Activated T-helper 2 cell treated with anti-CD3 and anti-CD28 coated beads, Interferon-gamma antibody, Interleukin-2, Interleukin-4, amounts not matched to agents 10 μg/mL and 5 μg/mL and 100 μg/mL, durations not matched to agents 14 hours and 24 hours and 36 hours (primary cell): Measurements from ENCODE around the gene RIN3. TPM values are rescaled to one million over a fixed set of nuclear protein-coding genes. Genes with fewer than 3 reads are reported as not detected.
"Not testable (repeated sequence)": the region's sequence is repeated elsewhere in the genome, so short reads cannot be mapped to it uniquely, and the experiment has no call there.

Experiments
- DNase-seq: peaks from one replicate; pipeline ENCODE4 v3.0.0; 2021; ENCODE audit warnings: low spot score
- H3K27ac Mint-ChIP-seq: one replicate; pipeline ENCODE4 v1.8.0; 2021; ENCODE audit warnings: mixed read lengths
- H3K27me3 Mint-ChIP-seq: one replicate; pipeline ENCODE4 v1.8.0; 2021; ENCODE audit warnings: low read depth, mixed read lengths
- H3K36me3 Mint-ChIP-seq: one replicate; pipeline ENCODE4 v1.8.0; 2021; ENCODE audit warnings: low read depth, mixed read lengths
- H3K4me1 Mint-ChIP-seq: one replicate; pipeline ENCODE4 v1.8.0; 2021; ENCODE audit warnings: low read depth, mixed read lengths
- H3K4me3 Mint-ChIP-seq: one replicate; pipeline ENCODE4 v1.8.0; 2021; ENCODE audit warnings: low read depth, mild to moderate bottlenecking, moderate library complexity, mixed read lengths
- H3K9me3 Mint-ChIP-seq: one replicate; pipeline ENCODE4 v1.8.0; 2021; ENCODE audit warnings: mixed read lengths
- intact Hi-C: fragments of 100-400 bp; cut with micrococcal nuclease; formaldehyde crosslinking; loops from one replicate; pipeline ENCODE4 v1.15.1; 2023
- total RNA-seq: library from RNA; stranded (reverse); gene quantifications from 2 replicates; pipeline ENCODE4 v1.2.3, GENCODE V29; 2022

RIN3 gene
- total RNA-seq, 1 donor from 2014 or later = 21.1 TPM

DNA sequence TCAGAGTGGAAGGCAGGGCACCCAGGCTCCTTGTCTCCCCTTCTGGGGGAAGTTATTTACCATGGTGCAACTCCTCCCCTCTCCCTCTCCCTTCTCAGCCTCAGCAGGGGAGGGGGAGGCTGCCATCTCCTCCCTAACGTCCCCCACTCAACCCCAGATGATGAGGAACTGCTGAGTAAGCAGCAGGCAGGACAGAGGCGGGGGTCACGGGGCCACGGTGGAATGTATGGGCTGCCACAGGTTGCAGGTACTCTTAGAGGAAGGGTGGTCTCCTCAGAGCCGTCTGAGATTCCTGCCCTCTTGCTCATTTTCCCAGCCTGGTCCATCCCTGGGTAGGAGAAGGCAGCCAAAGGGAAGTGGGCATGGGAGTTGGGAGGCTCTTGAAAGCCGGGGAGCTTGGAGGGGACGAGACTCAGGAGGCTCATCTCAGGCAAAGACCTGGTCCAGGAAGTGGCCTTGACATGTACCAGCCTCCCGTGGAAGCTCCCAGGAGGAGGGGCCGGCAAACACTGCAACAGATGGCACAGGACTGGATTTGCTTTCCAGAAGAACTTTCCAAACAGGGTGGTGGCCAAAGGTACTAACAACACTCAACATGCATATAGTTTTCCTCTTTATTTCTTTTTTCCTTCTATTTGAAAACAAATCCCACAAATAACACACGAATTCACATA lies 19.0 kb downstream of the RIN3 start:
- Mint-ChIP-seq H3K4me1 (peaks cover 36% of the 10 kb centered on the region), H3K27ac (no peak overlapping the region), H3K4me3 (no peak overlapping the region), H3K27me3 (peaks cover 37% of the 10 kb centered on the region), H3K9me3 (no peaks in the 10 kb centered on the region), H3K36me3 (no peaks in the 10 kb centered on the region)
- no peak for DNase-seq
- intact Hi-C loops = no loop called here

DNA sequence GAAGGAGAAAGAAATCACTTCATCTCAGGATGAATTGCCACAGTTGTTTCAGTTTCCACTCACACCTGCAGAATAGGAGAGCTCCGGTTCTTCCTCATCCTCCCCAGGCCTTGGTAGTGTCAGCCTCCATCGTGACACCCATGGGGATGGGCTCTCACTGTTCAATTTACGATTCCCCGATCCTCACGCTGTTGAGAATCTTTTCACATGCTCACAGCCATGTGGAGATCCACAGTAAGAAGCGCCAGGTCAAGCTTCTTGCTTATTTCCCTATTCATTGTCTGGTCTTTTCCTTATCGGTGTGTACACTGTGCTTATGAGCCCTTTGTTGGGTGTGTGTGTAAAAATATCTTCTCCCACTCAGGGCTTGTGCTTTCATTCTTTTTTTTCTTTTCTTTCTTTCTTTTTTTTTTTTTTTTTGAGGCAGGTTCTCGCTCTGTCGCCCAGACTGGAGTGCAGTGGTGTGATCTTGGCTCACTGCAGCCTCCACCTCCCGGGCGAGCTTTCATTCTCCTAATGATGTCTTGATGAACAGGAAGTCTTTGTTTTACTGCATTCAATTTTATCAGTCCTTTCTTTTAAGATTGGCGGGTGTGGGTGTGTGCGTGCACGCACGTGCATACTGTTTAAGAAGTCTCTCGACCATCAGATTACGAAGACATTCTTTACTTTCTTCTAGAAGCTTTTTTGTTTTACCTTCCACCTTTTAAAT lies 21.5 kb downstream of the RIN3 start:
- Mint-ChIP-seq H3K4me3 (peak overlapping the region; percentile 10), H3K27me3 (peaks cover 37% of the 10 kb centered on the region), H3K9me3 (no peaks in the 10 kb centered on the region), H3K27ac (peak overlapping the region; percentile 14), H3K4me1 (peaks cover 32% of the 10 kb centered on the region), H3K36me3 (no peaks in the 10 kb centered on the region)
- intact Hi-C loops = no loop called here
- no peak for DNase-seq

DNA sequence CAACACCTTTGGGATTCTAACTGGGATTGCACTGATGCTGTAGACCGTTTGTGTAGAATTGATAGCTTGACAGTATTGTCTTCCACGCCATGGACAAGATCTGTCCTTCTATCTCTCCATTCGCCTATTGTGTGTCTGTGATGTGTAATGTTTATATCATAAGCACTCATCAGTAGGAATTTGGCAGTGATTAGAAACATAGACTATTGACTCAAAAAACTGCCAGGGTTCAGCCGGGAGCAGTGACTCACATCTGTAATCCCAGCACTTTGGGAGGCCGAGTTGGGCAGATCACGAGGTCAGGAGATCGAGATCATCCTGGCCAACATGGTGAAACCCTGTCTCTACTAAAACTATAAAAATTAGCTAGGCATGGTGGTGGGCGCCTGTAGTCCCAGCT lies 22.6 kb downstream of the RIN3 start:
- H3K27ac Mint-ChIP-seq = not testable (repeated sequence)

DNA sequence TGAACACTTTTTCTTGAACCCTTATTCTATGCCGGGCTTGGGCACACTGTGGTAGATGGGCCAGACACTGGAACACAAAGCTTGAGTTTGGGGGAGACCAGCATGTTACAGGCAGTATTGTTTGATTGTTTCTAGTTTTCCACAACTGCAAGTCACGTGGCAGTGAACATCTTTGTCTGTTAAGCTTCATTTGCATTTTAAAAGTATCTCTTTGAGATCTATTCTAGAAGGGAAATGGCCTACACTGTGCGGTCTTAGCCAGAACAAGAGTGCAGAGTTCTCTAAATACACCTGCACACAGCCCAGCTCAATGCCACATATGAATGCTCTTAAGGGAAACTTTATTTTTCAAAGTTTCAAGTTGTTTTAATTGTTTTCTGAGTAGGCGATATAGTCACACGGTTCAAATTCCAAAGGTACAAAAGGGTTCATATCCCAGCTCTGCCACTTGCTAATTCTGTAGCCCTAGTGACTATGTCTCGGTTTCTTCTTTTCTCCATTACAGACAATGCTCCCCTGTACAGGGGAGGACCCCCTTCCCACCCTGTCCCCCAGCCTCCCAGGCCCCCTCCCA lies 24.9 kb downstream of the RIN3 start:
- H3K4me1 Mint-ChIP-seq = peaks cover 17% of the 10 kb centered on the region
- H3K27ac Mint-ChIP-seq = no peak overlapping the region
- intact Hi-C loops = no loop called here
- H3K9me3 Mint-ChIP-seq = no peaks in the 10 kb centered on the region
- no peak overlapping the region for H3K4me3 Mint-ChIP-seq
- no peaks in the 10 kb centered on the region for H3K36me3 Mint-ChIP-seq
- DNase-seq = no peak
- peaks cover 37% of the 10 kb centered on the region for H3K27me3 Mint-ChIP-seq

More for the DNA sequence above, 22.6 kb downstream of the RIN3 start:
- H3K9me3 Mint-ChIP-seq, H3K4me3 Mint-ChIP-seq, DNase-seq, H3K36me3 Mint-ChIP-seq, intact Hi-C loops: not testable (repeated sequence)
- Mint-ChIP-seq H3K4me1 (peaks cover 23% of the 10 kb centered on the region), H3K27me3 (peaks cover 33% of the 10 kb centered on the region)

DNA sequence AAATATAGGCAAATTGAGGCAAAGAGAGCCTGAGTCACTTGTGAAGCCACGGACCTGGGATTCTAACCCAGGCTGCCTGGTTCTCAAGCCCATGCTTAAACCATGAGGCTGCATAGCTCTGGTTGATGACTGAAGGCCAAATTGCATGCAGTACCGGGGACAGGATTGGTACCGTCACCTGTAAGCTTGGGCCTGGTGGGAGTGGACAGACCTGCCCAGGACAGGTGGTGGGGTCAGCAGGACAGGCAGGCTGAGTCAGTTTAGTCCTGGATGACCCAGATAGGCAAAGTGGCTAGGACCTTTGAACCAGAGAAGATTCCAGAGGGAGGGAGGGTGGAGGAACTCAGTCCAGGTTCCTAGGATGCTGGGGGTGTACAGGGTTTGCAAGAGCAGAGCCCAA lies 25.8 kb downstream of the RIN3 start:
- peaks cover 37% of the 10 kb centered on the region for H3K27me3 Mint-ChIP-seq
- no peak for DNase-seq
- H3K9me3 Mint-ChIP-seq = no peaks in the 10 kb centered on the region
- no peaks in the 10 kb centered on the region for H3K36me3 Mint-ChIP-seq
- no peak overlapping the region for H3K27ac Mint-ChIP-seq
- H3K4me1 Mint-ChIP-seq = peaks cover 17% of the 10 kb centered on the region
- no peak overlapping the region for H3K4me3 Mint-ChIP-seq
- intact Hi-C loops = no loop called here

DNA sequence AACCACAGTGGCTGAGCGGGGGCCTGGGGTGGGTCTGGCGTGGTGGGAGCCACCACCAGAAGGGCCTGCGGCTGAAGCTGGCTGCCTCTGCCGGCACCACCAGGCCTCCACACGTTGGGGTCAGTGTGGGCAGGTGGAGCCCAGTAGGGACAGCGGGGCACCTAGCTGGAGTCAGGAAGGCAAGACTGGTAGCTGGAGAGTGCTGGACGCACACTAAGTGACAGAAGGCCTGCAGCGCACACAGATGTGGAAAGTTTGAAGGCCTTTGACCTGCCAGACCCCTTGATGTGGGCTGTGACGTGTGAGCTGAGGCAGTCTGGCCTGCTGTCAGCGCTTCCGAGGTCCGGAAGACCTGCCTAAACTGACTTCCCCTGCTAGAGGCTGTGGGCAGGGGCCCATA lies 26.3 kb downstream of the RIN3 start:
- H3K36me3 Mint-ChIP-seq = no peaks in the 10 kb centered on the region
- no peak overlapping the region for H3K27ac Mint-ChIP-seq
- no peak for DNase-seq
- H3K4me1 Mint-ChIP-seq = peaks cover 14% of the 10 kb centered on the region
- peaks cover 37% of the 10 kb centered on the region for H3K27me3 Mint-ChIP-seq
- intact Hi-C loops = no loop called here
- H3K4me3 Mint-ChIP-seq = no peak overlapping the region
- no peaks in the 10 kb centered on the region for H3K9me3 Mint-ChIP-seq

DNA sequence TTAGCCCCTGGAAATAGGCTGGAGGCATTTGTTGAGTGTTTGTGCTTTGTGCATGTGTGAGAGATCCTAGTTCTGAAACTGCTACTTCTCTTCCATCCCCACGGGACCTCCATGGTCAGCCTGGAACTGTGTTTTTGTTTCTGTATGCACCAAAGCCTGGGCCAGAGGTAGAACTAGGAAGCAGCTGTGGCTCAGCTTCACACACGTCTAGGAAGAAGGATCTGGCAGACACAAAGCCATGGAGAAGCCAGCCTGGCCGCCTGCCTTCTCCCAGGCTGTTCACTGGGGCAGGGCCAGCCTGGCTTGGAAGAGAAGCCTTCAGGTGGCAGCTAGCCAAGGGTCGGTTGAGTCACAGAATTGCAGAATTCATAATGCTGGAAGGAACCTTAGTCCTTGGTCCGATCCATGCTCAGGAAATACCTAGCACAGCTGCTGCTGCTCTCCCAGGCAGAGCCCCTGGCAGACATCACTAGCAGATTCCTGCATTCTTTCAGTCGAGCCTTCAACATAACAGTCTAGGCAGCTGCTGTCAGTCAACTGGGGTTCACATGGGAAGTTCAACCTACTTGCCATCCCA lies 27.0 kb downstream of the RIN3 start:
- Mint-ChIP-seq H3K27ac (no peak overlapping the region), H3K4me3 (no peak overlapping the region), H3K4me1 (peaks cover 8% of the 10 kb centered on the region), H3K27me3 (peaks cover 33% of the 10 kb centered on the region), H3K36me3 (no peaks in the 10 kb centered on the region), H3K9me3 (no peaks in the 10 kb centered on the region)
- DNase-seq = no peak
- intact Hi-C loops = no loop called here

DNA sequence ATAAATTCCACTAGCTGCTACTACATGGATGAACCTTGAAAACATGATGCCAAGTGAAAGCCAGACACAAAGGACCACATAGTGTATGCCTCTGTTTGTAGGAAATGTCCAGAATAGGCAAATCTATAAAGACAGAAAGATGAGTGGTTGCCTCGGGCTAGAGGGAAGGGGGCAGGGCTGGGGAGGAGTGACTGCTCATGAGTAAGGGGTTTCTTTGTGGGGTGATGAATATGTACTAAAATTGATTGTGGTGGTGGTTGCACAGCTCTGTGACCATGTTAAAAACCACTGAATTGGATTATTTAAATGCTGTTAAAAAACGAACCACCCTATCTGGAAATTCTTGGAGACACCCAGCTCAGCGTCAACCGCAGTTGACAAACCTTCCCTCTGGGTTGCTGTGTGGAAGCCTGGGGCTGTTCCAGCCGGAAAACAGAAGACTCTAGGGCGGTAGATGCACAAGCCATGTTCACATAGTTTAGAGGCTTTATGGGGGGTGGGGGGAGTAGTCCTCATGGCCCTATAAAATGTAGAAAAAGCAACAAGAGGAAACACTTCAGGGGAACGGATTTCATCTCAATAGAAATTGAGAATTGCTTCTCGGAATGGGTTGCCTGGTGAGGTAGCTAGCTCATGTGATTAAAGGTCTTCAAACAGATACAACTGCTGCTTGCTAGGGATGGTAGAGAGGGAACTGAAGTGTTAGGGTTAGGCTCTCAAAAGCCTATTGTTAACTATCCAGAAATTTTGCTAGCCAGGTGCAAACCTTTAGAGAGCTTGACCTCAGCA lies 29.4 kb downstream of the RIN3 start:
- intact Hi-C loops = no loop called here
- Mint-ChIP-seq H3K9me3 (no peaks in the 10 kb centered on the region), H3K27ac (no peak overlapping the region), H3K4me1 (peaks cover 1% of the 10 kb centered on the region), H3K36me3 (no peaks in the 10 kb centered on the region), H3K27me3 (peaks cover 23% of the 10 kb centered on the region), H3K4me3 (no peak overlapping the region)
- no peak for DNase-seq

DNA sequence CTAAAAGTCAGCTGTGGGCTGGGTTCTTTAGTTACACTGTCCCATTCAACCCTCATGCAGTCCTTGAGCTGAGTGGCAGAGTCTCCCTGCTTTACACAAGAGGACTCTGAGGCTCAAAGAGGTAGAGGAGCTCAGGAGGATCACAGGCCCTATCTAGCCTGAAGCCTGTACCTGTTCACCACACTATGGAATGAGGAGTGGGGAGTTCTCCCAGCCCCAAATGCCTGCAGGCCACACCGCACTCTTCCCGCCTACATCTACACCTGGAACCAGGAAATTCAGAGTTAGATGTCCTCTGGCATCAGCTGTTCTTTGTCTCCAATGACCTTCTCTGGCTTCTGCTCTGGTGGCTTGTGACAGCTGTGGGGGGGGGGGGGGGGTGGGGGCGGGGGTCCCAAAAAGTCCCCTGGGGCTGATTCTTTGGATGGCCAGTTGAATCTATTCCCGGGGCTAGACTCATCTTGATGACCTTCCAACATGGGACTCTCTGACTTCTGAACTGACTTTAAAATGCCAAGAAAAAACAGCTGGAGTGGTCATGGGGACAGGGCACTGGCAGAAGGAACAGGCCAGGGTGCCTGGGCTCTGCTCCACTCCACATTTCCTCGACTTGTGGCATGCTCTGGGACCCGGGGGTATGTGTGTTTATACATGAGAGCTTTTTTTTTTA lies 30.6 kb downstream of the RIN3 start:
- DNase-seq = no peak
- Mint-ChIP-seq H3K9me3 (no peaks in the 10 kb centered on the region), H3K27ac (no peak overlapping the region), H3K36me3 (no peaks in the 10 kb centered on the region), H3K4me3 (no peak overlapping the region), H3K4me1 (no peaks in the 10 kb centered on the region), H3K27me3 (peaks cover 23% of the 10 kb centered on the region)
- intact Hi-C loops = no loop called here

DNA sequence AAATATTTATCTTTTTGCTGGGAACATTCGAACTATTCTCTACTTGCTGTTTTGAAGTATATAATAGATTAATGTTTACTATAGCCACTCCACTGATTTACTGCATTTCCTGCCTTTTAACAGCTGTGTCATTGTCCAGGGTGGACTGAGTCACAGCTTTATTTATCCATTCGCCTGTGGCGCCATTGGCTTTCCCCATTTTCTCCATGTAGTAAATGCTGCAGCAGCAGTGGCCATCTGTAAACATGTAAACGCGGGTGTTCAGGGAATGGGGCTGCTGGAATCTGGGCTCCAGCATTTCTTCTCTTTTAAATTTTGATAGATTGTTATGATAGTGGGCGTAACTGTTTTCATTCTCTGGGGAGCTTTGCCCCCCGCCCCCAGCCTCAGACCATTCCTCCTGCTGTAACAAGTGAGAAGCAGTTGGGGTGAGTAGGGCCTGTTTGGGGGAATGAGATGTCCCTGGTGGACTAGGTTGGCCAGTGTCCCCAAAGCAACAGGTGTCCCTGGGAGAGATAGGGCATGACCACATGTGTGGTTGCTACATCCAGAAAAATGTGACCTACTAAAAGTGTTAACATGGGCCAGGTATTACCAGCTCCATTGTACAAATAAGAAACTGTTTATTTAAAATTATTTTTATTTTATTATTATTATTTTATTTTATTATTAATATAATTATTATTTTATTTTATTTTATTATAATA lies 32.9 kb downstream of the RIN3 start:
- Mint-ChIP-seq H3K27ac (no peak overlapping the region), H3K4me3 (no peak overlapping the region), H3K36me3 (no peaks in the 10 kb centered on the region), H3K9me3 (no peaks in the 10 kb centered on the region), H3K4me1 (peaks cover 6% of the 10 kb centered on the region), H3K27me3 (peaks cover 26% of the 10 kb centered on the region)
- intact Hi-C loops = no loop called here
- no peak for DNase-seq

DNA sequence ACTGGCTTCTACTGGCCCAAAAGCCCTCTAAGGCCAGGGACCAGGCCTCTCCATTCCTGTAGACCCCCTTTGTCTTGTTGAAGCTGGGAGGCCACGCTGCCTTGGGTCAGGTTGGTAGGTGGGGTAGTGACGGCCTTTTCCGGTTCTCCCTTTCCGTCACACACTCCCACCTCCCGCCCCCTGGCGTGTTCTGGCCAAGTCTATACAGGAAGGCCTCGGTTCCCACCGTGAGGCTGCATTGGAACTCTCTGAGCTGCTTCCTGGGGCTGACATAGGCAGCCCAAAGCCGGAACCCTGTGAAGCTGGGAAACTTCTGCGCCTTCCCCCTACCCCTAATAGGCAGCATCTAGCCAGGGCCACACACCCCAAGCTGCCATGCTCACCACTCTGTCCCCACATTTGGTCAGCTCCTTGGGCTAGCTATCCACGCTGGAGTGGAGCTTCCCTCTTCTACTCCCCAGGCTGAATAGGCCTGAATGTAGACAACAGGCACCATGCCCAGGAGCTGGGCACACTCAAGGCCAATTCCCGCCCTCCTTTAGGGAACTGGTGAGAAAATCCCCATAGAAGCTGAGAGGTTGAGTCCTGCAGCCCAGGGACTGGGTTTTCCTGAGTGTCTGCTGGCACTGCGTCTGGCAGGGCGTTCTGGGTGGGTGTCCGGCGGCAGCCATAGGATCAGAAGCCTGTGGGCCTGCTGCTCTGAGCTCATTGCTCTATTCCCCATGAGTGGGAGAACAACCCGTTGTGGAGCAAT lies 35.7 kb downstream of the RIN3 start:
- no peak for DNase-seq
- intact Hi-C loops = no loop called here
- H3K27ac Mint-ChIP-seq = no peak overlapping the region
- peaks cover 29% of the 10 kb centered on the region for H3K27me3 Mint-ChIP-seq
- no peaks in the 10 kb centered on the region for H3K9me3 Mint-ChIP-seq
- peaks cover 12% of the 10 kb centered on the region for H3K4me1 Mint-ChIP-seq
- no peak overlapping the region for H3K4me3 Mint-ChIP-seq
- no peaks in the 10 kb centered on the region for H3K36me3 Mint-ChIP-seq
